H9 (cell line): ENCODE data around the gene RPRD1B. TPM values are rescaled to one million over a fixed set of nuclear protein-coding genes. Genes with fewer than 3 reads are reported as not detected.

Experiments used
- DNase-seq: peaks from one replicate; pipeline ENCODE4 v3.0.0-alpha.2; 2017
- H2AFZ ChIP-seq: one replicate; pipeline ENCODE4 v1.6.1; 2013; ENCODE audit warnings: mild to moderate bottlenecking, low read length, control low read depth, moderate library complexity
- H2AK5ac ChIP-seq: 2 replicates; pipeline ENCODE4 v1.6.1; 2013; ENCODE audit warnings: low read length, control low read depth, mixed read lengths; ENCODE audit not compliant: insufficient read length
- H2BK120ac ChIP-seq: one replicate; pipeline ENCODE4 v1.6.1; 2013; ENCODE audit warnings: low read depth, mild to moderate bottlenecking, low read length, control low read depth, inconsistent platforms; ENCODE audit not compliant: poor library complexity, severe bottlenecking
- H2BK12ac ChIP-seq: 2 replicates; pipeline ENCODE4 v1.6.1; 2013; ENCODE audit warnings: low read length, control low read depth, mixed read lengths, low read depth; ENCODE audit not compliant: insufficient read length
- H2BK15ac ChIP-seq: 2 replicates; pipeline ENCODE4 v1.6.1; 2013; ENCODE audit warnings: low read depth, low read length, control low read depth
- H2BK20ac ChIP-seq: one replicate; pipeline ENCODE4 v1.6.1; 2013; ENCODE audit warnings: low read depth, mild to moderate bottlenecking, low read length, control low read depth, inconsistent platforms; ENCODE audit not compliant: poor library complexity, severe bottlenecking
- H2BK5ac ChIP-seq: 2 replicates; pipeline ENCODE4 v1.6.1; 2013; ENCODE audit warnings: low read length, control low read depth, mixed read lengths; ENCODE audit not compliant: insufficient read length
- H3K14ac ChIP-seq: 2 replicates; pipeline ENCODE4 v1.6.1; 2013; ENCODE audit warnings: low read length, control low read depth; ENCODE audit not compliant: insufficient read depth
- H3K18ac ChIP-seq: 2 replicates; pipeline ENCODE4 v1.6.1; 2013; ENCODE audit warnings: low read depth, mild to moderate bottlenecking, mixed read lengths, low read length, control low read depth; ENCODE audit not compliant: insufficient read length
- H3K23ac ChIP-seq: 2 replicates; pipeline ENCODE4 v1.6.1; 2013; ENCODE audit warnings: low read length, control low read depth, mixed read lengths, low read depth; ENCODE audit not compliant: insufficient read length
- H3K23me2 ChIP-seq: 2 replicates; pipeline ENCODE4 v1.6.1; 2013; ENCODE audit warnings: low read depth, mild to moderate bottlenecking, mixed read lengths, low read length, control low read depth; ENCODE audit not compliant: insufficient read length, poor library complexity, severe bottlenecking
- H3K27ac ChIP-seq: 2 replicates; pipeline ENCODE4 v1.5.1; 2013; ENCODE audit warnings: low read length, control low read depth, mixed read lengths, low read depth; ENCODE audit not compliant: insufficient read length
- H3K27me3 ChIP-seq: 2 replicates; pipeline ENCODE4 v1.6.1; 2013; ENCODE audit warnings: low read length, control low read depth, inconsistent platforms; ENCODE audit not compliant: insufficient read depth
- H3K4ac ChIP-seq: 2 replicates; pipeline ENCODE4 v1.6.1; 2013; ENCODE audit warnings: low read depth, mild to moderate bottlenecking, control low read depth, inconsistent platforms, low read length, moderate library complexity
- H3K4me1 ChIP-seq: 2 replicates; pipeline ENCODE4 v1.6.1; 2013; ENCODE audit warnings: low read length, control low read depth, inconsistent platforms; ENCODE audit not compliant: insufficient read depth
- H3K4me2 ChIP-seq: 2 replicates; pipeline ENCODE4 v1.6.1; 2013; ENCODE audit warnings: low read length, control low read depth, mixed read lengths; ENCODE audit not compliant: insufficient read length, insufficient read depth
- H3K56ac ChIP-seq: 2 replicates; pipeline ENCODE4 v1.6.1; 2013; ENCODE audit warnings: low read depth, mild to moderate bottlenecking, mixed read lengths, low read length, control low read depth; ENCODE audit not compliant: insufficient read length
- H3K79me1 ChIP-seq: 2 replicates; pipeline ENCODE4 v1.6.1; 2013; ENCODE audit warnings: low read depth, mild to moderate bottlenecking, moderate library complexity, low read length, control low read depth, inconsistent platforms; ENCODE audit not compliant: insufficient read depth, poor library complexity, severe bottlenecking
- H3K79me2 ChIP-seq: 2 replicates; pipeline ENCODE4 v1.6.1; 2013; ENCODE audit warnings: low read length, control low read depth, inconsistent platforms; ENCODE audit not compliant: insufficient read depth
- H3K9ac ChIP-seq: 2 replicates; pipeline ENCODE4 v1.6.1; 2013; ENCODE audit warnings: low read length, control low read depth, mixed read lengths; ENCODE audit not compliant: insufficient read length; ENCODE audit errors: extremely low read depth
- H3K9me3 ChIP-seq: one replicate; pipeline ENCODE4 v1.6.1; 2013; ENCODE audit warnings: low read depth, low read length, inconsistent platforms; ENCODE audit not compliant: control insufficient read depth
- H3T11ph ChIP-seq: one replicate; pipeline ENCODE4 v1.6.1; 2013; ENCODE audit warnings: mild to moderate bottlenecking, low read length, control low read depth, inconsistent platforms
- H4K20me1 ChIP-seq: one replicate; pipeline ENCODE4 v1.6.1; 2013; ENCODE audit not compliant: control insufficient read depth, insufficient read length, insufficient read depth
- H4K5ac ChIP-seq: 2 replicates; pipeline ENCODE4 v1.6.1; 2013; ENCODE audit warnings: low read depth, mild to moderate bottlenecking, mixed read lengths, low read length, control low read depth; ENCODE audit not compliant: insufficient read length
- H4K8ac ChIP-seq: replicated peaks from 2 replicates; pipeline ENCODE4 v1.6.1; 2013; ENCODE audit warnings: low read length, control low read depth, mixed read lengths, low read depth; ENCODE audit not compliant: insufficient read length
- H4K91ac ChIP-seq: 2 replicates; pipeline ENCODE4 v1.6.1; 2013; ENCODE audit warnings: low read depth, mild to moderate bottlenecking, moderate library complexity, mixed read lengths, low read length, control low read depth; ENCODE audit not compliant: insufficient read length
- H3K27ac Mint-ChIP-seq, 3 experiments: 2 replicates in 2 of 3; 3 replicates in 1 of 3; pipeline ENCODE4 v1.8.0; 2020 to 2021; ENCODE audit warnings: mixed read lengths in 3 of 3, mild to moderate bottlenecking in 1 of 3, moderate library complexity in 1 of 3
- H3K27me3 Mint-ChIP-seq: 2 replicates; pipeline ENCODE4 v1.8.0; 2021; ENCODE audit warnings: low read depth, mild to moderate bottlenecking, moderate library complexity, mixed read lengths
- H3K36me3 Mint-ChIP-seq, 3 experiments: 2 replicates in 2 of 3; 3 replicates in 1 of 3; pipeline ENCODE4 v1.8.0; 2020 to 2021; ENCODE audit warnings: low read depth in 3 of 3, mixed read lengths in 3 of 3; ENCODE audit not compliant: insufficient read depth in 1 of 3
- H3K4me1 Mint-ChIP-seq, 2 experiments: 2 replicates each; pipeline ENCODE4 v1.8.0; 2020; ENCODE audit warnings: mixed read lengths in 2 of 2
- H3K4me3 Mint-ChIP-seq, 2 experiments: 2 replicates in 1 of 2; 3 replicates in 1 of 2; pipeline ENCODE4 v1.8.0; 2020 to 2021; ENCODE audit warnings: mild to moderate bottlenecking in 2 of 2, mixed read lengths in 2 of 2, moderate library complexity in 1 of 2
- H3K9me3 Mint-ChIP-seq, 2 experiments: 2 replicates in 1 of 2; 3 replicates in 1 of 2; pipeline ENCODE4 v1.8.0; 2020; ENCODE audit warnings: mild to moderate bottlenecking in 2 of 2, mixed read lengths in 2 of 2, moderate library complexity in 1 of 2
- WGBS: extraction: QIAGEN DNeasy Blood & Tissue Kit; methylation state at CpG from one replicate; pipeline ENCODE4 v1.1.7; 2013; ENCODE audit warnings: missing lambda C conversion rate, low lambda C conversion rate, mixed read lengths; ENCODE audit not compliant: insufficient read length; ENCODE audit errors: extremely low coverage; 5-methylcytosine and 5-hydroxymethylcytosine counted together
- total RNA-seq: library from RNA; stranded (reverse); gene quantifications from 2 replicates; pipeline ENCODE4 v1.2.1, GENCODE V29; 2021
- TF ChIP-seq, protein P1 (sequence below): fragments of 200-600 bp; sonication (generic); conservative IDR thresholded peaks from 3 replicates; pipeline ENCODE4 v1.8.0; 2021; ENCODE audit warnings: antibody characterized with exemption, mild to moderate bottlenecking

RPRD1B gene
- total RNA-seq, 1 experiment from 2014 or later = 34.3 TPM

DNA sequence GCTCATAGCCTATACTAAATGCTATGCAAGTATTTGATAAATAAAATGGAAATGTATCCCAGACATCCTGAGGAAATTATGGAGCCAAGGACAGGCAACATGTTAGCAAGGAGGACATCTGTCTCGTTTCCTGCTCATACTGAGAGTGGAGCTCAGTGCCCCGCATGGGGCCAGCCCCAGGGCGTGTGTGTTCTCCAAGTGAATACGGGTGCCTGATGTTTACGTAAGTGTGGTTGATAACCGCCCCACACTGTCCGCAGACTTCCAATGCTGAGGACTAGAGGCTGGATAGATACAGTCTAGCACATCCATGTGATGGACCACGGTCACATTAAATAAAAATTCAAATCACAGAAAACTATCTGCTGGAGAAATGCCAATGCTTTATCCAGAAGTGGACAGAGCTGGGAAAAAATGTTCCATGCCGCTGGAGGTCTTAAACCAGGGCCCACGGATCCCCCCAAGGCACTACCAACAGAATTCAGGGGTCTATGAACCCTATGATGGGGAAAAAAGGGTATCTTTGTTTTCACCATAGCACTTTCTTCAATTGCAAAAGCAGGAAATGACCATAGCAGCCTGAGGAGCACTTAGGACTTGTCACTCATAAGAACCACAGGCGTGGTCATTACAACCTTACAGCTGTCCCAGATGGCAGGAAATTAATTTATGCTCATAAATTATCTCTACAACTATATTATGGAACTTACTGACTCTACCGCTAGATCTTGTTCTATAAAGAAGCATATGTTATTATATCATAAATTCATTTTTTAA is 106.6 kb downstream of the RPRD1B start:
- H4K20me1 ChIP-seq = no peaks in the 10 kb centered on the region
- H3K14ac ChIP-seq = no peak overlapping the region
- no peak overlapping the region for H3K27ac ChIP-seq
- no peaks in the 10 kb centered on the region for H3K4me1 ChIP-seq
- H3K4me1 Mint-ChIP-seq = peaks cover 15 to 30% of the 10 kb centered on the region in 2 experiments
- no peak overlapping the region for H3K4me3 Mint-ChIP-seq
- H3K4me2 ChIP-seq = no peak overlapping the region
- no peaks in the 10 kb centered on the region for H3K27me3 ChIP-seq
- no peaks in the 10 kb centered on the region; the same call in 1 of the 2 replicates for H3K27me3 Mint-ChIP-seq
- H3K4ac ChIP-seq = no peak overlapping the region
- no peak overlapping the region for H3K56ac ChIP-seq
- no peaks in the 10 kb centered on the region for H3K36me3 Mint-ChIP-seq
- no peaks in the 10 kb centered on the region for H3K9me3 ChIP-seq
- H3K79me2 ChIP-seq = no peaks in the 10 kb centered on the region
- no peaks in the 10 kb centered on the region for H3K79me1 ChIP-seq
- no peak overlapping the region for H2BK15ac ChIP-seq
- H3K9me3 Mint-ChIP-seq = no peaks in the 10 kb centered on the region
- H4K8ac ChIP-seq = no peak overlapping the region
- no CpG with 5 or more reads among the region's 12 CpGs for WGBS
- H2BK120ac ChIP-seq = no peak overlapping the region
- H4K5ac ChIP-seq = no peak overlapping the region
- DNase-seq = no peak
- no peak overlapping the region for H4K91ac ChIP-seq
- no peaks in the 10 kb centered on the region for H3K23me2 ChIP-seq
- H2AFZ ChIP-seq = no peak overlapping the region
- no peak overlapping the region for H3T11ph ChIP-seq
- TF ChIP-seq, protein P1, sequence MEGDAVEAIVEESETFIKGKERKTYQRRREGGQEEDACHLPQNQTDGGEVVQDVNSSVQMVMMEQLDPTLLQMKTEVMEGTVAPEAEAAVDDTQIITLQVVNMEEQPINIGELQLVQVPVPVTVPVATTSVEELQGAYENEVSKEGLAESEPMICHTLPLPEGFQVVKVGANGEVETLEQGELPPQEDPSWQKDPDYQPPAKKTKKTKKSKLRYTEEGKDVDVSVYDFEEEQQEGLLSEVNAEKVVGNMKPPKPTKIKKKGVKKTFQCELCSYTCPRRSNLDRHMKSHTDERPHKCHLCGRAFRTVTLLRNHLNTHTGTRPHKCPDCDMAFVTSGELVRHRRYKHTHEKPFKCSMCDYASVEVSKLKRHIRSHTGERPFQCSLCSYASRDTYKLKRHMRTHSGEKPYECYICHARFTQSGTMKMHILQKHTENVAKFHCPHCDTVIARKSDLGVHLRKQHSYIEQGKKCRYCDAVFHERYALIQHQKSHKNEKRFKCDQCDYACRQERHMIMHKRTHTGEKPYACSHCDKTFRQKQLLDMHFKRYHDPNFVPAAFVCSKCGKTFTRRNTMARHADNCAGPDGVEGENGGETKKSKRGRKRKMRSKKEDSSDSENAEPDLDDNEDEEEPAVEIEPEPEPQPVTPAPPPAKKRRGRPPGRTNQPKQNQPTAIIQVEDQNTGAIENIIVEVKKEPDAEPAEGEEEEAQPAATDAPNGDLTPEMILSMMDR = no peak
- H3K9ac ChIP-seq = no peak overlapping the region
- H2AK5ac ChIP-seq = no peak overlapping the region
- H3K27ac Mint-ChIP-seq = no peak overlapping the region
- H2BK20ac ChIP-seq = no peak overlapping the region
- no peak overlapping the region for H3K18ac ChIP-seq
- no peak overlapping the region for H2BK12ac ChIP-seq
- no peak overlapping the region for H2BK5ac ChIP-seq
- H3K23ac ChIP-seq = no peak overlapping the region
